K562 (cell line): Measurements from ENCODE around the gene INCENP. TPM values are rescaled to one million over a fixed set of nuclear protein-coding genes. Genes with fewer than 3 reads are reported as not detected.
A peak's percentile ranks its signal among the peaks of the same experiment; 100 is the strongest.

Experiments used
- ATAC-seq: fragments of 200-7000 bp; cut with Tn5 transposase; 3 replicates; pipeline ENCODE4 v1.9.1; 2020; ENCODE audit warnings: moderate library complexity
- BruUV-seq: library from RNA; stranded (reverse); fragments of 400-500 nt; replicated peaks from 2 replicates; lab custom pipeline; 2021; lab: Mats Ljungman, UMichigan
- CTCF ChIA-PET: fragments of 300-600 bp; formaldehyde crosslinking; extraction: SDS; loops from one replicate; lab custom pipeline; 2021; ENCODE audit warnings: low intra/inter-chr PET ratio; lab: Yijun Ruan, JAX
- POLR2A ChIA-PET: fragments of 300-600, 350-650 bp; sonication (Branson Sonifier 250); formaldehyde crosslinking; extraction: SDS; loops from one replicate; lab custom pipeline; 2021; ENCODE audit warnings: antibody characterized with exemption, inconsistent platforms; lab: Yijun Ruan, JAX
- DNase-seq, 4 experiments: peaks; one replicate each; pipeline versions ENCODE4 v3.0.0 to v3.0.0-alpha.2; 2011 to 2018; ENCODE audit warnings: low spot score in 3 of 4, mixed read lengths in 3 of 4; ENCODE audit errors: extremely low read depth in 1 of 4
- FAIRE-seq: peaks from 2 replicates; lab custom pipeline; 2011; peaks lifted over from hg19 to GRCh38; lab: Jason Lieb, UNC
- H2AFZ ChIP-seq: 2 replicates; pipeline ENCODE4 v1.6.0; 2011; ENCODE audit warnings: low read depth, low read length, control low read depth, inconsistent platforms
- H3K27ac ChIP-seq: fragments of 200-600 bp; 3 replicates; pipeline ENCODE4 v1.8.0; 2011; ENCODE audit warnings: low read depth, mild to moderate bottlenecking, control low read depth, inconsistent platforms, low read length, moderate library complexity, mixed read lengths; ENCODE audit errors: extremely low read depth
- H3K27me3 ChIP-seq, 2 experiments: fragments of 300-600 bp in 1 of 2; 2 replicates in 1 of 2; 3 replicates in 1 of 2; pipeline versions ENCODE4 v1.6.0 to v1.8.0; 2011; ENCODE audit warnings: inconsistent platforms in 2 of 2, low read length in 2 of 2, mild to moderate bottlenecking in 1 of 2, mixed read lengths in 1 of 2, moderate library complexity in 1 of 2; ENCODE audit not compliant: control insufficient read depth in 2 of 2, insufficient read depth in 2 of 2
- H3K36me3 ChIP-seq: fragments of 300-600 bp; 3 replicates; pipeline ENCODE4 v1.8.0; 2011; ENCODE audit warnings: mild to moderate bottlenecking, low read length, inconsistent platforms; ENCODE audit not compliant: control insufficient read depth, insufficient read depth
- H3K4me1 ChIP-seq, 2 experiments: fragments of 200-600 bp in 1 of 2; replicated peaks in 1 of 2; 2 replicates in 1 of 2; 3 replicates in 1 of 2; pipeline versions ENCODE4 v1.5.1 to v1.8.0; 2011; ENCODE audit warnings: inconsistent platforms in 2 of 2, low read length in 2 of 2, mild to moderate bottlenecking in 1 of 2, mixed read lengths in 1 of 2, moderate library complexity in 1 of 2; ENCODE audit not compliant: control insufficient read depth in 2 of 2, insufficient read depth in 2 of 2
- H3K4me2 ChIP-seq: 2 replicates; pipeline ENCODE4 v1.6.1; 2011; ENCODE audit warnings: low read length, control low read depth, inconsistent platforms, mixed read lengths; ENCODE audit not compliant: insufficient read depth
- H3K4me3 ChIP-seq: fragments of 200-600 bp; sonication (generic), shearing (Covaris generic); 2 replicates; pipeline ENCODE4 v1.5.1; 2016; ENCODE audit warnings: control low read depth, inconsistent platforms
- H3K79me2 ChIP-seq: fragments of 200-600 bp; 3 replicates; pipeline ENCODE4 v1.8.0; 2011; ENCODE audit warnings: low read length, inconsistent platforms; ENCODE audit not compliant: control insufficient read depth, insufficient read depth
- H3K9ac ChIP-seq, 2 experiments: 2 replicates each; pipeline versions ENCODE4 v1.6.0 to v1.6.1; 2011; ENCODE audit warnings: low read depth in 2 of 2, low read length in 2 of 2, control low read depth in 1 of 2, inconsistent platforms in 1 of 2, mild to moderate bottlenecking in 1 of 2, mixed read lengths in 1 of 2; ENCODE audit not compliant: insufficient read depth in 1 of 2
- H3K9me1 ChIP-seq: one replicate; pipeline ENCODE4 v1.6.0; 2011; ENCODE audit warnings: inconsistent platforms, mild to moderate bottlenecking, low read length, moderate library complexity; ENCODE audit not compliant: control insufficient read depth, insufficient read depth
- H3K9me3 ChIP-seq: replicated peaks from 2 replicates; pipeline ENCODE4 v1.5.1; 2011; ENCODE audit warnings: low read depth, low read length, inconsistent platforms; ENCODE audit not compliant: control insufficient read depth, insufficient read depth
- H4K20me1 ChIP-seq: replicated peaks from 2 replicates; pipeline ENCODE4 v1.6.1; 2011; ENCODE audit warnings: low read length, inconsistent platforms, mixed read lengths; ENCODE audit not compliant: control insufficient read depth, insufficient read depth
- CTCF ChIP-seq, 3 experiments: IDR thresholded peaks in 2 of 3; conservative IDR thresholded peaks in 1 of 3; 2 replicates each; pipeline ENCODE4 v1.5.1; 2011 to 2012; ENCODE audit warnings: low read length in 3 of 3, mild to moderate bottlenecking in 3 of 3, control low read depth in 2 of 3, improper control_type of control experiment in 1 of 3, inconsistent platforms in 1 of 3, low read depth in 1 of 3, mixed read lengths in 1 of 3, moderate library complexity in 1 of 3; ENCODE audit not compliant: insufficient read depth in 2 of 3
- ETV1 ChIP-seq: fragments of 450-650 bp; conservative IDR thresholded peaks from 2 replicates; pipeline ENCODE4 v1.6.1; 2016; ENCODE audit warnings: missing genetic modification characterization, control low read depth, low read depth, missing compliant biosample characterization
- HDAC6 ChIP-seq: IDR thresholded peaks from 2 replicates; pipeline ENCODE4 v1.6.1; 2012; ENCODE audit warnings: low read depth, mild to moderate bottlenecking, control low read depth, inconsistent platforms, low read length, moderate library complexity
- LARP7 ChIP-seq: fragments of 450-650 bp; IDR thresholded peaks from 2 replicates; pipeline ENCODE4 v1.6.1; 2016
- MAZ ChIP-seq, 2 experiments: fragments of 450-650 bp in 1 of 2; sonication (generic) in 1 of 2; formaldehyde crosslinking; IDR thresholded peaks in 1 of 2; conservative IDR thresholded peaks in 1 of 2; 2 replicates each; pipeline versions ENCODE4 v1.4.0 to v1.5.0; 2020; ENCODE audit warnings: mild to moderate bottlenecking in 1 of 2, missing genetic modification reagents in 1 of 2
- NCOA1 ChIP-seq: fragments of 450-650 bp; IDR thresholded peaks from 2 replicates; pipeline ENCODE4 v1.6.1; 2016; ENCODE audit warnings: low read depth
- RB1 ChIP-seq: fragments of 450-650 bp; IDR thresholded peaks from 2 replicates; pipeline ENCODE4 v1.6.1; 2017; ENCODE audit warnings: low read depth, mild to moderate bottlenecking
- SMC3 ChIP-seq: conservative IDR thresholded peaks from 2 replicates; pipeline ENCODE4 v1.6.1; 2011; ENCODE audit warnings: low read depth, low read length, improper control_type of control experiment; ENCODE audit not compliant: insufficient read depth
- STAG1 ChIP-seq: sonication (generic); formaldehyde crosslinking; IDR thresholded peaks from 2 replicates; pipeline ENCODE4 v1.5.0; 2020; ENCODE audit warnings: missing genetic modification reagents, borderline replicate concordance
- XRCC4 ChIP-seq: IDR thresholded peaks from one replicate; pipeline ENCODE4 v1.6.1; 2011; ENCODE audit not compliant: insufficient read depth, insufficient read length; ENCODE audit errors: extremely low read depth
- WGBS: fragments of 100-300 bp; shearing (Covaris generic); methylation state at CpG from one replicate; pipeline ENCODE4 v1.1.6; 2016; ENCODE audit warnings: low coverage, mixed read lengths; ENCODE audit not compliant: insufficient coverage; ENCODE audit errors: missing lambda C conversion rate; 5-methylcytosine and 5-hydroxymethylcytosine counted together
- in situ Hi-C: fragments of 300-500 bp; cut with MboI; formaldehyde crosslinking; loops from 4 replicates; pipeline ENCODE4 v1.15.0; 2018; ENCODE audit warnings: inconsistent platforms, mixed read lengths
- intact Hi-C: fragments of 100-400 bp; cut with micrococcal nuclease; formaldehyde crosslinking; loops from 2 replicates; pipeline ENCODE4 v1.14.2; 2022
- polyA plus RNA-seq, 8 experiments: library from polyadenylated mRNA; depleted of rRNA in 4 of 8; stranded (reverse) in 5 of 8; unstranded in 3 of 8; fragments of >200 nt; fragmentation: Nextera tagmentation in 2 of 8; fragmentation: Illumina TruSeq in 1 of 8; extraction: Ambion mirVana in 2 of 8; extraction: Trizol in 1 of 8; gene quantifications; 2 replicates each; pipeline versions ENCODE4 v1.2.1 to v1.2.3, GENCODE V29; 2011 to 2014; ENCODE audit warnings: inconsistent platforms in 1 of 8, missing spikeins in 1 of 8
- total RNA-seq, 7 experiments: library from RNA; depleted of rRNA in 6 of 7; stranded (reverse); fragments of >200 nt in 6 of 7; fragmentation: Illumina TruSeq in 2 of 7; extraction: Trizol in 2 of 7; gene quantifications; 2 replicates each; pipeline versions ENCODE4 v1.2.1 to v1.2.3, GENCODE V29; 2011 to 2021; ENCODE audit warnings: low replicate concordance in 1 of 7
- TF ChIP-seq, protein P1 (sequence below): IDR thresholded peaks from 2 replicates; pipeline ENCODE4 v1.6.1; 2011; ENCODE audit warnings: borderline replicate concordance, low read depth, mild to moderate bottlenecking, moderate library complexity, low read length; ENCODE audit not compliant: insufficient read depth, poor library complexity, severe bottlenecking
- TF ChIP-seq, protein P2 (sequence below): IDR thresholded peaks from 2 replicates; pipeline ENCODE4 v1.6.1; 2012; ENCODE audit warnings: low read depth, low read length, improper control_type of control experiment, borderline replicate concordance

Gene INCENP
- total and polyA plus RNA-seq, 9 of the 15 experiments (the other 6 are each of a cell fraction or from before 2014, with no cell fraction given), result 1.1 to 97.9 (median 28.2) TPM

DNA sequence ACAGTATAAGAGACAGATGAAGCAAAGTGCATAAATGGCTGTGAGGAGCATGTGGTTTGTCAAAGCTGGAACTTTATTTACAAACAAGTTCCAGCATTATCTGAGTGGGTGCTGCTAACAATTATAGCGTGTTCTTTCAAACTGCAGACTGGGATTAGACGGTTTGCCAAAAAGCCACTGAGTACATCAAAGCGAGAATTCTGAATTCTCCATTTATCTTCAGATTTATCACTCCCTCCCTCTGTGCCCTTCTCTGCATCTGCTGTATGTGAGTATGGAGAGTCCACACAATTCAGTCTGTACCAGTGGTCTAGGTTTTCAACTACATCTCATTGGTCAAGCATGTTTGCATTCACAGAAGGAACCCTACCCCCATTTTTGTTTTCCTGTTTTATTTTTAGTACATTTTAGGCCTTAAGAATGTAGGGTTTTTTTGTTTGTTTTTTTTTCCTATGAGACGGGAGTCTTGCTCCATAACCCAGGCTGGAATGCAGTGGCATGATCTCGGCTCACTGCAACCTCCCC lies 18.1 kb upstream of the INCENP start (continued):
- TF ChIP-seq, protein P1, sequence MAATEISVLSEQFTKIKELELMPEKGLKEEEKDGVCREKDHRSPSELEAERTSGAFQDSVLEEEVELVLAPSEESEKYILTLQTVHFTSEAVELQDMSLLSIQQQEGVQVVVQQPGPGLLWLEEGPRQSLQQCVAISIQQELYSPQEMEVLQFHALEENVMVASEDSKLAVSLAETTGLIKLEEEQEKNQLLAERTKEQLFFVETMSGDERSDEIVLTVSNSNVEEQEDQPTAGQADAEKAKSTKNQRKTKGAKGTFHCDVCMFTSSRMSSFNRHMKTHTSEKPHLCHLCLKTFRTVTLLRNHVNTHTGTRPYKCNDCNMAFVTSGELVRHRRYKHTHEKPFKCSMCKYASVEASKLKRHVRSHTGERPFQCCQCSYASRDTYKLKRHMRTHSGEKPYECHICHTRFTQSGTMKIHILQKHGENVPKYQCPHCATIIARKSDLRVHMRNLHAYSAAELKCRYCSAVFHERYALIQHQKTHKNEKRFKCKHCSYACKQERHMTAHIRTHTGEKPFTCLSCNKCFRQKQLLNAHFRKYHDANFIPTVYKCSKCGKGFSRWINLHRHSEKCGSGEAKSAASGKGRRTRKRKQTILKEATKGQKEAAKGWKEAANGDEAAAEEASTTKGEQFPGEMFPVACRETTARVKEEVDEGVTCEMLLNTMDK, result no peak
- TF ChIP-seq LARP7, result no peak
- TF ChIP-seq, all 486 proteins: peak for 10

DNA sequence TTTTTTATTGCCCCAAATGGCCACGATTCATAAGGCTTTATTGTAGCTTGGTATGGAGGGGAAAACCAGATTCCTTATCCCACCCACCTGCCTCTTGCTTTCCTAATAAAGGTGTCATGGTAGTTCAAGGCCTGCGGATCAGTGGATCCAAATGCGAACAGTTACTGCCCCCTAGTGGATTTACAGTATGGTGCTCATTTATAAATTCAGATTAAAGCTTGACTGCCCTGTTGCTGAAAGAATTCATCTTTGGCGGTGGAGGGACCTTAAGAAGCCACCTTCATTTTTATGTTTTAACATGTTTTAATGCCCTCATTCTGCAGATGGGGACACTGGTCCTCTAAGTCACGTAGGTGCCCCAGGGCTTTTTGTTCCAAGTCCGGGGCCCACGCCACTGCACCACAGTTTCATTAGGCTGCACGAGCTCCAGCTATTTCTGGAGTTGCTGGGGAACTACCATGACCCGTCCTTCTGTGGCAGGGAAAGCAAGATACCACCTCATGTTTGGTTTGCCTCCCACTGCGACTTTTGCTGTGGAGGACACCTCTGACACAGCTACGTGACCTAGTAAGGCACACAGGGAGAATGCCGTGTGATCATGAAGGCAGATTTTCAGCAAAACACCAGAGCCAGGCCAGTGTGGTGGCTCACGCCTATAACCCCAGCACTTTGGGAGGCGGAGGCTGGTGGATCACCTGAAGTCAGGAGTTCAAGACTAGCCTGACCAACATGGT lies 15.6 kb upstream of the INCENP start:
- ChIA-PET POLR2A (interaction anchor here (0.6 to 8.0 kb wide), 18 partner anchors 7 to 315 kb away, joined by 3 to 110 read pairs (median 4); partner anchors contain the start of genes FEN1, FTH1, INCENP and TMEM258), CTCF (interaction anchor here (0.6 to 5.4 kb wide), 6 partner anchors 26 to 311 kb away, joined by 3 to 51 read pairs (median 8); no protein-coding TSS in a partner anchor)
- no peaks in the 10 kb centered on the region for H3K27me3 ChIP-seq
- intact Hi-C loops, result loop anchor here (1.0 to 5.0 kb wide), 4 partner anchors 159 to 361 kb away; no protein-coding TSS in a partner anchor
- DNase-seq (peak; percentile 44 to 80 (median 48)), ATAC-seq (peak; percentile 74), FAIRE-seq (peak; percentile 79)
- no peaks in the 10 kb centered on the region for H3K9me3 ChIP-seq
- no peak overlapping the region for H3K27ac ChIP-seq
- no TSS peak for BruUV-seq
- no peaks in the 10 kb centered on the region for H3K9me1 ChIP-seq
- H3K36me3 ChIP-seq, result no peaks in the 10 kb centered on the region
- WGBS, result 24% methylated on average over 14 of the region's 14 CpGs
- no peaks in the 10 kb centered on the region for H3K79me2 ChIP-seq
- no peak overlapping the region for H3K4me2 ChIP-seq
- in situ Hi-C loops, result loop anchor here (5.0 kb wide), 2 partner anchors 211 to 306 kb away; no protein-coding TSS in a partner anchor
- H2AFZ ChIP-seq, result no peak overlapping the region
- H3K4me1 ChIP-seq, result peaks cover 7 to 16% of the 10 kb centered on the region in 2 experiments
- no peak overlapping the region for H3K4me3 ChIP-seq
- no peaks in the 10 kb centered on the region for H4K20me1 ChIP-seq
- peak overlapping the region in 1 of 2 experiments; percentile 54; a peak in 1 of 4 replicates for H3K9ac ChIP-seq
- peak; percentile 81 for TF ChIP-seq SMC3
- TF ChIP-seq HDAC6, result no peak
- TF ChIP-seq NCOA1, result no peak
- TF ChIP-seq MAZ (CRISPR knock-in tag; conservative IDR thresholded peaks at IDR 0.05 in 1 of 2, IDR thresholded peaks at IDR 0.05 in 1 of 2), result peak in 1 of 2 experiments; percentile 43; a peak in 1 of 4 replicates
- TF ChIP-seq ETV1 (tag), result 0 out of 2 replicates have a peak, but pooled peaks have one; percentile 24
- no peak for TF ChIP-seq XRCC4
- peak; percentile 70; the same call in 1 of the 2 replicates for TF ChIP-seq STAG1 (CRISPR knock-in tag)
- TF ChIP-seq, protein P2, sequence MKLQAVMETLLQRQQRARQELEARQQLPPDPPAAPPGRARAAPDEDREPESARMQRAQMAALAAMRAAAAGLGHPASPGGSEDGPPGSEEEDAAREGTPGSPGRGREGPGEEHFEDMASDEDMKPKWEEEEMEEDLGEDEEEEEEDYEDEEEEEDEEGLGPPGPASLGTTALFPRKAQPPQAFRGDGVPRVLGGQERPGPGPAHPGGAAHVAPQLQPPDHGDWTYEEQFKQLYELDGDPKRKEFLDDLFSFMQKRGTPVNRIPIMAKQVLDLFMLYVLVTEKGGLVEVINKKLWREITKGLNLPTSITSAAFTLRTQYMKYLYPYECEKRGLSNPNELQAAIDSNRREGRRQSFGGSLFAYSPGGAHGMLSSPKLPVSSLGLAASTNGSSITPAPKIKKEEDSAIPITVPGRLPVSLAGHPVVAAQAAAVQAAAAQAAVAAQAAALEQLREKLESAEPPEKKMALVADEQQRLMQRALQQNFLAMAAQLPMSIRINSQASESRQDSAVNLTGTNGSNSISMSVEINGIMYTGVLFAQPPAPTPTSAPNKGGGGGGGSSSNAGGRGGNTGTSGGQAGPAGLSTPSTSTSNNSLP, result 0 out of 2 replicates have a peak, but pooled peaks have one; percentile 59
- TF ChIP-seq RB1, result 0 out of 2 replicates have a peak, but pooled peaks have one; percentile 12
- peak; percentile 74 to 92 (median 79) for TF ChIP-seq CTCF (IDR thresholded peaks at IDR 0.05 in 2 of 3, conservative IDR thresholded peaks at IDR 0.05 in 1 of 3; ENCODE audit: insufficient read depth in 2 of 3, low read depth in 1 of 3, low read length in 3 of 3)
